HEK293 (cell line): ENCODE results near the gene ZNRF1.
A peak's percentile ranks its signal among the peaks of the same experiment; 100 is the strongest.

Source experiments
- CTCF ChIA-PET: fragments of 350-600 bp; formaldehyde crosslinking; extraction: SDS; loops from one replicate; lab custom pipeline; 2021; ENCODE audit warnings: antibody characterized with exemption; lab: Yijun Ruan, JAX
- POLR2A ChIA-PET: fragments of 300-600 bp; formaldehyde crosslinking; extraction: SDS; loops from one replicate; lab custom pipeline; 2020; ENCODE audit warnings: antibody characterized with exemption, inconsistent platforms; lab: Yijun Ruan, JAX
- H3K27ac ChIP-seq: fragments of 200-500 bp; sonication (Bioruptor generic); 2 replicates; pipeline ENCODE4 v1.5.1; 2014; ENCODE audit warnings: low read depth, low read length, control low read depth, inconsistent platforms; ENCODE audit errors: extremely low read depth
- H3K36me3 ChIP-seq, 2 experiments: fragments of 200-500 bp in 1 of 2; sonication (Bioruptor generic) in 1 of 2; 1 replicate in 1 of 2; 2 replicates in 1 of 2; pipeline ENCODE4 v1.5.1; 2014 to 2017; ENCODE audit warnings: inconsistent platforms in 2 of 2, low read length in 2 of 2; ENCODE audit not compliant: control insufficient read depth in 2 of 2, insufficient read depth in 1 of 2
- H3K4me1 ChIP-seq: fragments of 200-500 bp; sonication (Bioruptor generic); 2 replicates; pipeline ENCODE4 v1.5.1; 2014; ENCODE audit warnings: mild to moderate bottlenecking, low read length, inconsistent platforms; ENCODE audit not compliant: control insufficient read depth, insufficient read depth
- H3K4me3 ChIP-seq: 2 replicates; pipeline ENCODE4 v1.5.1; 2011; ENCODE audit warnings: low read depth, mild to moderate bottlenecking, control low read depth, low read length, moderate library complexity
- H3K9me3 ChIP-seq: fragments of 200-500 bp; sonication (Bioruptor generic); 2 replicates; pipeline ENCODE4 v1.5.1; 2014; ENCODE audit warnings: low read depth, low read length, inconsistent platforms; ENCODE audit not compliant: control insufficient read depth, insufficient read depth
- OVOL3 ChIP-seq: fragments of 450-650 bp; formaldehyde crosslinking; IDR thresholded peaks from 2 replicates; pipeline ENCODE4 v1.5.1; 2016; ENCODE audit warnings: missing biosample characterization, missing genetic modification characterization
- REPIN1 ChIP-seq: fragments of 450-650 bp; formaldehyde crosslinking; IDR thresholded peaks from 2 replicates; pipeline ENCODE4 v1.5.1; 2017; ENCODE audit warnings: missing biosample characterization, missing genetic modification characterization, low read depth
- SCRT2 ChIP-seq: fragments of 450-650 bp; formaldehyde crosslinking; IDR thresholded peaks from 2 replicates; pipeline ENCODE4 v1.5.1; 2016; ENCODE audit warnings: missing biosample characterization, missing genetic modification characterization
- TCF7L2 ChIP-seq: IDR thresholded peaks from 2 replicates; pipeline ENCODE4 v1.6.1; 2011; ENCODE audit warnings: low read depth, mild to moderate bottlenecking, inconsistent platforms, low read length, moderate library complexity, borderline replicate concordance
- ZBTB1 ChIP-seq: fragments of 450-650 bp; formaldehyde crosslinking; IDR thresholded peaks from 2 replicates; pipeline ENCODE4 v1.5.1; 2016; ENCODE audit warnings: missing biosample characterization, missing genetic modification characterization
- ZBTB20 ChIP-seq: fragments of 450-650 bp; formaldehyde crosslinking; IDR thresholded peaks from 2 replicates; pipeline ENCODE4 v1.5.1; 2016; ENCODE audit warnings: missing biosample characterization, missing genetic modification characterization
- ZNF121 ChIP-seq: fragments of 450-650 bp; formaldehyde crosslinking; IDR thresholded peaks from 2 replicates; pipeline ENCODE4 v1.5.1; 2016; ENCODE audit warnings: missing biosample characterization, missing genetic modification characterization
- ZNF433 ChIP-seq: fragments of 450-650 bp; formaldehyde crosslinking; IDR thresholded peaks from 2 replicates; pipeline ENCODE4 v1.5.1; 2016; ENCODE audit warnings: missing biosample characterization, missing genetic modification characterization, low read depth
- ZNF560 ChIP-seq: fragments of 450-650 bp; formaldehyde crosslinking; IDR thresholded peaks from 2 replicates; pipeline ENCODE4 v1.5.1; 2017; ENCODE audit warnings: missing biosample characterization, missing genetic modification characterization, borderline replicate concordance
- ZNF76 ChIP-seq: fragments of 450-650 bp; formaldehyde crosslinking; IDR thresholded peaks from 2 replicates; pipeline ENCODE4; 2016; ENCODE audit warnings: low read depth, missing biosample characterization, missing genetic modification characterization, borderline replicate concordance
- ZNF776 ChIP-seq: fragments of 450-650 bp; formaldehyde crosslinking; IDR thresholded peaks from 2 replicates; pipeline ENCODE4 v1.5.0; 2017; ENCODE audit warnings: missing biosample characterization, missing genetic modification characterization, borderline replicate concordance
- TF ChIP-seq, protein P1 (sequence below): fragments of 450-650 bp; formaldehyde crosslinking; IDR thresholded peaks from 2 replicates; pipeline ENCODE4 v1.5.1; 2016; ENCODE audit warnings: missing biosample characterization, missing genetic modification characterization
- TF ChIP-seq, protein P2 (sequence below): fragments of 450-650 bp; formaldehyde crosslinking; optimal IDR thresholded peaks from 2 replicates; pipeline ENCODE3; 2016; ENCODE audit warnings: missing biosample characterization, mild to moderate bottlenecking, missing genetic modification characterization
- TF ChIP-seq, protein P3 (sequence below): fragments of 450-650 bp; formaldehyde crosslinking; IDR thresholded peaks from 2 replicates; pipeline ENCODE4 v1.5.1; 2016; ENCODE audit warnings: missing biosample characterization, missing genetic modification characterization

ZNRF1 gene

DNA sequence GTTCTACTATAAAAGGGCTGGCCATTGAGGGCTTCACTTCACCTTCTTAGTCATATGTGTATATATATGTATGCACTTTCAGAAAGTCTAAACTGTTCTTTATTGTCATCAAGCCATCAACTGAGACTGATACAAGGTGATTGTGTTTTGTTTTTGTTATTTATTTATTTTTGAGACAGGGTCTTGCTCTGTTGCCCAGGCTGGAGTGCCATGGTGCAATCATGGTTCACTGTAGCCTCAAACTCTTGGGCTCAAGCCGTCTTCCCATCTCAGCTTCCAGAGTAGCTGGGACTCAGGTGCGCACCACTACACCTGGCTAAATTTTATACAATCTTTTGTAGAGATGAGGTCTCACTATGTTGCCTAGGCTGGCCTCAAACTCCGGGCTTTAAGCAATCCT lies 5.6 kb downstream of the ZNRF1 start:
- TF ChIP-seq ZNF121 (tag by site-specific recombination) (peak; percentile 20; the same call in 1 of the 2 replicates), TCF7L2 (no peak)
- no peaks in the 10 kb centered on the region for H3K9me3 ChIP-seq
- H3K36me3 ChIP-seq, result no peaks in the 10 kb centered on the region
- CTCF ChIA-PET, result no interaction called here
- H3K4me1 ChIP-seq, result peaks cover 3% of the 10 kb centered on the region; the same call in 1 of the 2 replicates
- H3K4me3 ChIP-seq, result no peak overlapping the region
- no peak overlapping the region for H3K27ac ChIP-seq
- POLR2A ChIA-PET, result no interaction called here

DNA sequence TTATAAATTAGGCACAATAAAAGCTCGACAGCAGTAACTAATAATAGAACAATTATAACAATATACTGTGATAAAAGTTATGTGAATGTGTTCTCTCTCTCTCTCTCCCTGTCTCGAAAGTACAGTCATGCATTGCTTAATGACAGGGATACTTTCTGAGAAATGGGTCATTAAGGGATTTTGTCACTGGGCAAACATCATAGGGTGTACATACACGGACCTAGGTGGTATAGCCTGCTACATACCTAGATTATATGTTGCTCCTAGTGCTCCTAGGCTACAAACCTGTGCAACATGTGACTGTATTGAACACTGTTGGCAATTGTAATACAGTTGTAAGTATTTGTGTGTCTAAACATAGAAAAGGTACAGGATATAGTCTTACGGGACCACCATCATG lies 6.9 kb downstream of the ZNRF1 start:
- TF ChIP-seq, protein P1, sequence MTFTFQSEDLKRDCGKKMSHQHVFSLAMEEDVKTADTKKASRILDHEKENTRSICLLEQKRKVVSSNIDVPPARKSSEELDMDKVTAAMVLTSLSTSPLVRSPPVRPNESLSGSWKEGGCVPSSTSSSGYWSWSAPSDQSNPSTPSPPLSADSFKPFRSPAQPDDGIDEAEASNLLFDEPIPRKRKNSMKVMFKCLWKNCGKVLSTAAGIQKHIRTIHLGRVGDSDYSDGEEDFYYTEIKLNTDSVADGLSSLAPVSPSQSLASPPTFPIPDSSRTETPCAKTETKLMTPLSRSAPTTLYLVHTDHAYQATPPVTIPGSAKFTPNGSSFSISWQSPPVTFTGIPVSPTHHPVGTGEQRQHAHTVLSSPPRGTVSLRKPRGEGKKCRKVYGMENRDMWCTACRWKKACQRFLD (tag by site-specific recombination), result no peak
- no peak for TF ChIP-seq ZNF433 (tag by site-specific recombination)
- Histone ChIP-seq H3K4me1 (0 out of 2 replicates have a peak, but pooled peaks cover 3% of the 10 kb centered on the region), H3K36me3 (no peaks in the 10 kb centered on the region), H3K4me3 (no peak overlapping the region), H3K9me3 (no peaks in the 10 kb centered on the region), H3K27ac (no peak overlapping the region)
- ChIA-PET CTCF (interaction anchor here (1.2 kb wide), 1 partner anchor 106 kb away, joined by 4 read pairs; no protein-coding TSS in a partner anchor), POLR2A (no interaction called here)

DNA sequence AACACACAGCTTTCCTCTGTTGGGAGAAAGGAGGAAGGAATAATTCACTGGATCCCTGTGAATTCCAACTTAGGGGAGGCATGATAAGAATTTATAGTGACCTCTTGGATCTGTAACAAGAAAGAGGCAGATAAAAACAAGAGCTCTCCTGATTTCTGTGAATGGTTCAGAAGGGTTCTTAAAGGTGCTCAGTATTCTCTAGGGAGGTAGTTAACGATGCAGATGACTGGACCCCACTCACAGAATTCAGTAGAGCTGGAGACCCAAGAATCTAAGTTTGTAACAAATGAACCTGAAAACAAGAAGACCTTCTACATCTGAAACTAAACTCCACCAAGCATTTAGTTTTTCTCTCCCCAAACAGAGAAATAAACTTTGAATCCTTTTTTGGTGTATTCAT lies 8.6 kb downstream of the ZNRF1 start:
- no peaks in the 10 kb centered on the region for H3K36me3 ChIP-seq
- no peaks in the 10 kb centered on the region for H3K9me3 ChIP-seq
- CTCF ChIA-PET, result interaction anchor here (0.5 to 1.0 kb wide), 3 partner anchors 9 to 192 kb away, joined by 3 read pairs; partner anchors contain the start of gene ZNRF1
- no peak overlapping the region for H3K4me3 ChIP-seq
- TF ChIP-seq, protein P2, sequence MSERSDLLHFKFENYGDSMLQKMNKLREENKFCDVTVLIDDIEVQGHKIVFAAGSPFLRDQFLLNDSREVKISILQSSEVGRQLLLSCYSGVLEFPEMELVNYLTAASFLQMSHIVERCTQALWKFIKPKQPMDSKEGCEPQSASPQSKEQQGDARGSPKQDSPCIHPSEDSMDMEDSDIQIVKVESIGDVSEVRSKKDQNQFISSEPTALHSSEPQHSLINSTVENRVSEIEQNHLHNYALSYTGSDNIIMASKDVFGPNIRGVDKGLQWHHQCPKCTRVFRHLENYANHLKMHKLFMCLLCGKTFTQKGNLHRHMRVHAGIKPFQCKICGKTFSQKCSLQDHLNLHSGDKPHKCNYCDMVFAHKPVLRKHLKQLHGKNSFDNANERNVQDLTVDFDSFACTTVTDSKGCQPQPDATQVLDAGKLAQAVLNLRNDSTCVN, result no peak
- TF ChIP-seq ZBTB1 (tag by site-specific recombination) (no peak), OVOL3 (no peak)
- POLR2A ChIA-PET, result no interaction called here
- H3K4me1 ChIP-seq, result peaks cover 6% of the 10 kb centered on the region; the same call in 1 of the 2 replicates
- H3K27ac ChIP-seq, result no peak overlapping the region

DNA sequence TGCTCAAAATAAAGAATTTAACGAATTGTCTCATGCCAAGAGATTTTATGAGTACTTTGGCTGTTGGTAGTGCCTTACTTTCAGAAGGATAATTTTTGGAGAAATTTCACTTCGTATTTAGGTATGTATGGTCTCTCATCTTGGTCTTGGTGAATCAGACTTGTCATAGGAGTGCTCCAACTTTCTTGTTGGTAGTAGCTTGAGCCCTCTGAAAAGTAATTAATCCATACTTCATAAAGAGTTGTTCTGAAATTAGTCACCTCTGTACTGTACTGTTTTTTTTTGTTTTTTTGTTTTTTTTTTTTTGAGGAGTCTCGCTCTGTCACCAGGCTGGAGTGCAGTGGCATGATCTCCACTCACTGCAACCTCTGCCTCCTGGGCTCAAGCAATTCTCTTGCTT lies 11.6 kb downstream of the ZNRF1 start:
- Histone ChIP-seq H3K27ac (no peak overlapping the region), H3K4me1 (peaks cover 8% of the 10 kb centered on the region; the same call in 1 of the 2 replicates), H3K4me3 (no peak overlapping the region)
- POLR2A ChIA-PET, result interaction anchor here (0.8 to 1.3 kb wide), 2 partner anchors 9 to 25 kb away, joined by 3 to 6 read pairs; partner anchors contain the start of gene WDR59
- TF ChIP-seq ZNF76, result no peak
- no peak for TF ChIP-seq ZBTB20 (tag by site-specific recombination)
- TF ChIP-seq, protein P3, sequence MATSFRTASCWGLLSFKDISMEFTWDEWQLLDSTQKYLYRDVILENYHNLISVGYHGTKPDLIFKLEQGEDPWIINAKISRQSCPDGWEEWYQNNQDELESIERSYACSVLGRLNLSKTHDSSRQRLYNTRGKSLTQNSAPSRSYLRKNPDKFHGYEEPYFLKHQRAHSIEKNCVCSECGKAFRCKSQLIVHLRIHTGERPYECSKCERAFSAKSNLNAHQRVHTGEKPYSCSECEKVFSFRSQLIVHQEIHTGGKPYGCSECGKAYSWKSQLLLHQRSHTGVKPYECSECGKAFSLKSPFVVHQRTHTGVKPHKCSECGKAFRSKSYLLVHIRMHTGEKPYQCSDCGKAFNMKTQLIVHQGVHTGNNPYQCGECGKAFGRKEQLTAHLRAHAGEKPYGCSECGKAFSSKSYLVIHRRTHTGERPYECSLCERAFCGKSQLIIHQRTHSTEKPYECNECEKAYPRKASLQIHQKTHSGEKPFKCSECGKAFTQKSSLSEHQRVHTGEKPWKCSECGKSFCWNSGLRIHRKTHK (tag by site-specific recombination), result no peak
- TF ChIP-seq ZNF776 (tag by site-specific recombination), result no peak
- no peak for TF ChIP-seq SCRT2 (tag by site-specific recombination)
- no peak for TF ChIP-seq ZNF560 (tag by site-specific recombination)
- TF ChIP-seq REPIN1 (tag by site-specific recombination), result no peak
- TF ChIP-seq, all 188 proteins: peak for 0
- CTCF ChIA-PET, result interaction anchor here (0.8 to 2.2 kb wide), 2 partner anchors 13 to 100 kb away, joined by 5 to 6 read pairs; no protein-coding TSS in a partner anchor
- no peaks in the 10 kb centered on the region for H3K36me3 ChIP-seq
- no peaks in the 10 kb centered on the region for H3K9me3 ChIP-seq
